PC-3 (cell line): ENCODE measurements around the gene BFSP2.

Experiments
- EZH2 ChIP-seq: fragments of 300-600 bp; sonication (generic); IDR thresholded peaks from one replicate; pipeline ENCODE4 v1.6.1; 2017; ENCODE audit warnings: antibody characterized with exemption, mild to moderate bottlenecking, low read length; ENCODE audit not compliant: unreplicated experiment
- EZH2phosphoT487 ChIP-seq: fragments of 300-600 bp; sonication (generic); IDR thresholded peaks from 2 replicates; pipeline ENCODE4 v1.6.1; 2018; ENCODE audit warnings: mild to moderate bottlenecking, antibody characterized with exemption, low read length, borderline replicate concordance
- TF ChIP-seq, protein P1 (sequence below): fragments of 300-600 bp; sonication (generic); conservative IDR thresholded peaks from 2 replicates; pipeline ENCODE4 v1.5.1; 2017; ENCODE audit warnings: antibody characterized with exemption, low read depth, mild to moderate bottlenecking, low read length

DNA sequence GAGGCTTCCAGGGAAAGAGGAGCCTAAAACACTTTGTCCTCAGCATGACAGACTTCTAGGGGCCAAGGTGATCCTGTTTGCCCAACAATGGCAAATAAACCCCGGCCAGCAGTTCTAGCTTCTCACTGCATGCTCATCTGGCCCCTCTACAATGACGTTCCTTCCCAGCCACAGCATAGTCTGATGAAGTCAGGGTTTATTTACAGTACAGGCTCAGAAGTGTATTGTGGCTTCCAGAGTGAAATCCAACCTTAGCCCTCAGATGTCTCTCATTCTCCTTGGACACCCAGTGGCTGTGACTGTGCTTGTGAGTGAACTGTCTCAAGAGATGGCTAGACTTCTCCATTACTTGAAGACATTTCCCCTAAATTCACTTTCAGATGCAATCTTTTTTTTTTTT lies 40.8 kb downstream of the BFSP2 start:
- TF ChIP-seq EZH2phosphoT487, result no peak
- TF ChIP-seq EZH2, result no peak
- TF ChIP-seq, protein P1, sequence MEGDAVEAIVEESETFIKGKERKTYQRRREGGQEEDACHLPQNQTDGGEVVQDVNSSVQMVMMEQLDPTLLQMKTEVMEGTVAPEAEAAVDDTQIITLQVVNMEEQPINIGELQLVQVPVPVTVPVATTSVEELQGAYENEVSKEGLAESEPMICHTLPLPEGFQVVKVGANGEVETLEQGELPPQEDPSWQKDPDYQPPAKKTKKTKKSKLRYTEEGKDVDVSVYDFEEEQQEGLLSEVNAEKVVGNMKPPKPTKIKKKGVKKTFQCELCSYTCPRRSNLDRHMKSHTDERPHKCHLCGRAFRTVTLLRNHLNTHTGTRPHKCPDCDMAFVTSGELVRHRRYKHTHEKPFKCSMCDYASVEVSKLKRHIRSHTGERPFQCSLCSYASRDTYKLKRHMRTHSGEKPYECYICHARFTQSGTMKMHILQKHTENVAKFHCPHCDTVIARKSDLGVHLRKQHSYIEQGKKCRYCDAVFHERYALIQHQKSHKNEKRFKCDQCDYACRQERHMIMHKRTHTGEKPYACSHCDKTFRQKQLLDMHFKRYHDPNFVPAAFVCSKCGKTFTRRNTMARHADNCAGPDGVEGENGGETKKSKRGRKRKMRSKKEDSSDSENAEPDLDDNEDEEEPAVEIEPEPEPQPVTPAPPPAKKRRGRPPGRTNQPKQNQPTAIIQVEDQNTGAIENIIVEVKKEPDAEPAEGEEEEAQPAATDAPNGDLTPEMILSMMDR, result no peak
